ENCODE data around the gene ZNF524. TPM values are rescaled to one million over a fixed set of nuclear protein-coding genes. Genes with fewer than 3 reads are reported as not detected.

ZNF524 gene
- total and polyA plus RNA-seq, 9 of the 15 experiments (the other 6 are each of a cell fraction or from before 2014, with no cell fraction given) = 0.08 to 15.6 (median 2.9) TPM

GRCh38 chr19:55640043-55640576 is 40.0 kb downstream of the ZNF524 start (continued):
- no peak; a peak in 1 of 4 replicates for TF ChIP-seq HDAC1 (IDR thresholded peaks at IDR 0.05)
- peak in 1 of 2 experiments; percentile 97; a peak in 2 of 3 replicates for TF ChIP-seq CBX3 (IDR thresholded peaks at IDR 0.05; ENCODE audit: borderline replicate concordance in 1 of 2, low read length in 2 of 2)
- TF ChIP-seq TSHZ1 (CRISPR knock-in tag; IDR thresholded peaks at IDR 0.05) = peak; percentile 53; the same call in 1 of the 2 replicates
- no peak for TF ChIP-seq CAMTA2 (CRISPR knock-in tag; conservative IDR thresholded peaks at IDR 0.05)
- peak; percentile 99 for TF ChIP-seq FOXP1 (CRISPR knock-in tag; IDR thresholded peaks at IDR 0.05)
- peak; percentile 88 for TF ChIP-seq ERF (CRISPR knock-in tag; IDR thresholded peaks at IDR 0.05)
- TF ChIP-seq PHB (CRISPR knock-in tag; IDR thresholded peaks at IDR 0.05) = no peak
- no peak for TF ChIP-seq RBM15 (IDR thresholded peaks at IDR 0.05; ENCODE audit: insufficient read depth, low read length)
- TF ChIP-seq CTCF (IDR thresholded peaks at IDR 0.05 in 2 of 3, conservative IDR thresholded peaks at IDR 0.05 in 1 of 3; ENCODE audit: insufficient read depth in 2 of 3, low read depth in 1 of 3, low read length in 3 of 3) = peak; percentile 59 to 90 (median 63)
- TF ChIP-seq ZNF318 (IDR thresholded peaks at IDR 0.05; ENCODE audit: borderline replicate concordance in 1 of 2, low read depth in 1 of 2) = no peak
- no peak for TF ChIP-seq RFX1 (IDR thresholded peaks at IDR 0.05)
- TF ChIP-seq DDX20 (tag; IDR thresholded peaks at IDR 0.05; ENCODE audit: low read depth) = no peak
- no peak for TF ChIP-seq ZNF778 (CRISPR knock-in tag; IDR thresholded peaks at IDR 0.05)
- TF ChIP-seq ATF7 (IDR thresholded peaks at IDR 0.05) = peak; percentile 25; the same call in 1 of the 2 replicates
- TF ChIP-seq NFXL1 (CRISPR knock-in tag; IDR thresholded peaks at IDR 0.05) = no peak
